IMR-90 (cell line): Measurements from ENCODE around the gene FAHD2A. TPM values are rescaled to one million over a fixed set of nuclear protein-coding genes. Genes with fewer than 3 reads are reported as not detected.

Experiments used
- ATAC-seq: fragments of 200-7000 bp; cut with Tn5 transposase; 2 replicates; pipeline ENCODE4 v1.9.1; 2020; ENCODE audit warnings: low read depth, mild to moderate bottlenecking, moderate library complexity
- BruUV-seq: library from RNA; stranded (reverse); fragments of 400-500 nt; replicated peaks from 2 replicates; lab custom pipeline; 2021; lab: Mats Ljungman, UMichigan
- CTCF ChIA-PET: fragments of 300-600 bp; formaldehyde crosslinking; extraction: SDS; loops from one replicate; lab custom pipeline; 2021; ENCODE audit warnings: antibody characterized with exemption; lab: Yijun Ruan, JAX
- POLR2A ChIA-PET: fragments of 300-600 bp; sonication (Branson Sonifier 250); formaldehyde crosslinking; loops from one replicate; lab custom pipeline; 2022; ENCODE audit warnings: antibody characterized with exemption; ENCODE audit not compliant: unreplicated experiment; lab: Charles Lee
- DNase-seq: peaks from one replicate; pipeline ENCODE4 v3.0.0; 2013
- H2AFZ ChIP-seq: replicated peaks from 2 replicates; pipeline ENCODE3; 2013; ENCODE audit warnings: low read length, mild to moderate bottlenecking; ENCODE audit not compliant: poor library complexity
- H2AK5ac ChIP-seq: 2 replicates; pipeline ENCODE4 v1.6.1; 2013; ENCODE audit warnings: low read depth, low read length, inconsistent platforms
- H2AK9ac ChIP-seq: replicated peaks from 2 replicates; pipeline ENCODE3; 2013; ENCODE audit warnings: mild to moderate bottlenecking, low read depth, low read length, moderate library complexity; ENCODE audit not compliant: poor library complexity
- H2BK120ac ChIP-seq: 2 replicates; pipeline ENCODE4 v1.6.1; 2013; ENCODE audit warnings: low read depth, low read length, inconsistent platforms
- H2BK15ac ChIP-seq: 3 replicates; pipeline ENCODE4 v1.6.1; 2013; ENCODE audit warnings: low read depth, low read length, inconsistent platforms
- H2BK20ac ChIP-seq: 2 replicates; pipeline ENCODE4 v1.6.1; 2013; ENCODE audit warnings: low read depth, mild to moderate bottlenecking, inconsistent platforms, low read length, moderate library complexity
- H2BK5ac ChIP-seq: 2 replicates; pipeline ENCODE4 v1.6.1; 2013; ENCODE audit warnings: mild to moderate bottlenecking, low read depth, low read length, inconsistent platforms; ENCODE audit not compliant: poor library complexity, severe bottlenecking
- H3K14ac ChIP-seq: replicated peaks from 2 replicates; pipeline ENCODE4 v1.6.1; 2013; ENCODE audit warnings: low read depth, low read length, inconsistent platforms
- H3K18ac ChIP-seq: 2 replicates; pipeline ENCODE4 v1.6.1; 2013; ENCODE audit warnings: low read depth, low read length, control low read depth
- H3K23ac ChIP-seq: 2 replicates; pipeline ENCODE4 v1.6.1; 2013; ENCODE audit warnings: low read depth, low read length, inconsistent platforms
- H3K27ac ChIP-seq: 2 replicates; pipeline ENCODE4 v1.5.1; 2013; ENCODE audit warnings: mild to moderate bottlenecking, control low read depth, low read length; ENCODE audit not compliant: insufficient read depth
- H3K27me3 ChIP-seq: 2 replicates; pipeline ENCODE4 v1.6.1; 2013; ENCODE audit warnings: low read length; ENCODE audit not compliant: control insufficient read depth, insufficient read depth
- H3K36me3 ChIP-seq: 2 replicates; pipeline ENCODE4 v1.6.1; 2013; ENCODE audit warnings: low read length, mixed read lengths; ENCODE audit not compliant: control insufficient read depth, insufficient read depth
- H3K4ac ChIP-seq: 2 replicates; pipeline ENCODE4 v1.6.1; 2013; ENCODE audit warnings: low read depth, low read length, inconsistent platforms
- H3K4me1 ChIP-seq: 2 replicates; pipeline ENCODE4 v1.6.1; 2013; ENCODE audit warnings: low read length, mixed read lengths; ENCODE audit not compliant: control insufficient read depth, insufficient read depth
- H3K4me2 ChIP-seq: 2 replicates; pipeline ENCODE4 v1.6.1; 2013; ENCODE audit warnings: low read depth, mild to moderate bottlenecking, control low read depth, low read length, moderate library complexity
- H3K4me3 ChIP-seq: 2 replicates; pipeline ENCODE4 v1.5.1; 2013; ENCODE audit warnings: low read depth, mild to moderate bottlenecking, control low read depth, low read length, moderate library complexity; ENCODE audit not compliant: insufficient read depth
- H3K56ac ChIP-seq: 2 replicates; pipeline ENCODE4 v1.6.1; 2013; ENCODE audit warnings: low read length, inconsistent platforms; ENCODE audit not compliant: insufficient read depth; ENCODE audit errors: extremely low read depth
- H3K79me1 ChIP-seq, 2 experiments: 2 replicates each; pipeline ENCODE4 v1.6.1; 2013; ENCODE audit warnings: low read length in 2 of 2, inconsistent platforms in 1 of 2, low read depth in 1 of 2
- H3K9ac ChIP-seq: 2 replicates; pipeline ENCODE4 v1.6.1; 2013; ENCODE audit warnings: low read depth, low read length, control low read depth
- H3K9me1 ChIP-seq: 2 replicates; pipeline ENCODE4 v1.6.1; 2013; ENCODE audit warnings: low read length, inconsistent platforms; ENCODE audit not compliant: insufficient read depth
- H3K9me3 ChIP-seq: 2 replicates; pipeline ENCODE4 v1.6.1; 2013; ENCODE audit warnings: low read length; ENCODE audit not compliant: control insufficient read depth, insufficient read depth
- H4K20me1 ChIP-seq: 2 replicates; pipeline ENCODE4 v1.6.1; 2013; ENCODE audit warnings: low read length, inconsistent platforms; ENCODE audit not compliant: insufficient read depth
- H4K5ac ChIP-seq: 2 replicates; pipeline ENCODE4 v1.6.1; 2013; ENCODE audit warnings: mild to moderate bottlenecking, low read depth, low read length, control low read depth
- H4K8ac ChIP-seq, 2 experiments: 2 replicates each; pipeline ENCODE4 v1.6.1; 2013; ENCODE audit warnings: low read depth in 2 of 2, low read length in 2 of 2, control low read depth in 1 of 2, inconsistent platforms in 1 of 2
- H4K91ac ChIP-seq: 2 replicates; pipeline ENCODE4 v1.6.1; 2013; ENCODE audit warnings: low read depth, low read length, inconsistent platforms; ENCODE audit not compliant: insufficient read depth
- BHLHE40 ChIP-seq: fragments of 150-350 bp; IDR thresholded peaks from 2 replicates; pipeline ENCODE4 v1.6.1; 2016; ENCODE audit warnings: mild to moderate bottlenecking, low read depth, low read length
- CEBPB ChIP-seq: IDR thresholded peaks from 2 replicates; pipeline ENCODE4 v1.6.1; 2012; ENCODE audit warnings: low read depth, low read length, improper control_type of control experiment
- CHD1 ChIP-seq: IDR thresholded peaks from 2 replicates; pipeline ENCODE4 v1.6.1; 2012; ENCODE audit warnings: low read depth, low read length, improper control_type of control experiment
- FOS ChIP-seq: fragments of 150-350 bp; IDR thresholded peaks from 2 replicates; pipeline ENCODE4 v1.6.1; 2016; ENCODE audit warnings: low read depth, low read length
- MAFK ChIP-seq: IDR thresholded peaks from 2 replicates; pipeline ENCODE4 v1.6.1; 2012; ENCODE audit warnings: low read depth, low read length, improper control_type of control experiment
- MAZ ChIP-seq: IDR thresholded peaks from 2 replicates; pipeline ENCODE4 v1.6.1; 2012; ENCODE audit warnings: low read depth, mild to moderate bottlenecking, low read length, improper control_type of control experiment, moderate library complexity, borderline replicate concordance
- MXI1 ChIP-seq: IDR thresholded peaks from 2 replicates; pipeline ENCODE4 v1.6.1; 2012; ENCODE audit warnings: low read depth, mild to moderate bottlenecking, low read length, moderate library complexity, borderline replicate concordance
- NFE2L2 ChIP-seq: fragments of 150-350 bp; IDR thresholded peaks from 2 replicates; pipeline ENCODE4 v1.6.1; 2016; ENCODE audit warnings: low read depth, mild to moderate bottlenecking, low read length
- POLR2A ChIP-seq: IDR thresholded peaks from 2 replicates; pipeline ENCODE4 v1.6.1; 2012; ENCODE audit warnings: mild to moderate bottlenecking, low read depth, low read length
- RAD21 ChIP-seq: IDR thresholded peaks from 2 replicates; pipeline ENCODE4 v1.6.1; 2012; ENCODE audit warnings: low read length, improper control_type of control experiment
- RCOR1 ChIP-seq: IDR thresholded peaks from 2 replicates; pipeline ENCODE4 v1.6.1; 2012; ENCODE audit warnings: mild to moderate bottlenecking, low read length, improper control_type of control experiment; ENCODE audit not compliant: insufficient replicate concordance
- RFX5 ChIP-seq: IDR thresholded peaks from 2 replicates; pipeline ENCODE4 v1.8.0; 2012; ENCODE audit warnings: low read depth, mild to moderate bottlenecking, low read length, moderate library complexity
- SMC3 ChIP-seq: fragments of 150-350 bp; IDR thresholded peaks from 2 replicates; pipeline ENCODE4 v1.6.1; 2016; ENCODE audit warnings: low read depth, mild to moderate bottlenecking, antibody characterized with exemption, low read length, moderate library complexity
- whole genome bisulfite sequencing, 2 experiments: methylation state at CpG; one replicate each; pipeline versions ENCODE4 v1.1.5 to v1.1.7; 2013; ENCODE audit warnings: missing lambda C conversion rate in 2 of 2; ENCODE audit not compliant: insufficient read length in 1 of 2; ENCODE audit errors: extremely low coverage in 2 of 2; 5-methylcytosine and 5-hydroxymethylcytosine counted together
- dilution Hi-C: fragments of 300-500 bp; cut with HindIII; formaldehyde crosslinking; loops from one replicate; pipeline ENCODE4 v1.14.3; 2018; ENCODE audit warnings: low sequenced_read_pairs; ENCODE audit not compliant: unreplicated experiment
- in situ Hi-C: fragments of 300-500 bp; cut with MboI; formaldehyde crosslinking; loops from 3 replicates; pipeline ENCODE4 v1.14.3; 2019; ENCODE audit warnings: low sequenced_read_pairs, inconsistent platforms, mixed read lengths
- intact Hi-C: fragments of 100-400 bp; cut with micrococcal nuclease; formaldehyde crosslinking; loops from 2 replicates; pipeline ENCODE4 v1.10.0; 2022
- polyA plus RNA-seq, 3 experiments: library from polyadenylated mRNA; depleted of rRNA; stranded (reverse); fragments of >200 nt; gene quantifications; 2 replicates each; pipeline ENCODE4 v1.2.3, GENCODE V29; 2012; ENCODE audit warnings: low replicate concordance in 1 of 3
- total RNA-seq: library from RNA; depleted of rRNA; stranded (reverse); fragments of >200 nt; gene quantifications from 2 replicates; pipeline ENCODE4 v1.2.3, GENCODE V29; 2012
- TF ChIP-seq, protein P1 (sequence below): fragments of 150-350 bp; IDR thresholded peaks from 2 replicates; pipeline ENCODE4 v1.6.1; 2016; ENCODE audit warnings: low read depth, mild to moderate bottlenecking, low read length, moderate library complexity, borderline replicate concordance
- TF ChIP-seq, protein P2 (sequence below): fragments of 150-350 bp; IDR thresholded peaks from 2 replicates; pipeline ENCODE4 v1.6.1; 2017; ENCODE audit warnings: mild to moderate bottlenecking, antibody characterized with exemption, low read length, low read depth
- TF ChIP-seq, protein P3 (sequence below): conservative IDR thresholded peaks from 2 replicates; pipeline ENCODE4 v1.5.1; 2012; ENCODE audit warnings: mild to moderate bottlenecking, low read depth, low read length, improper control_type of control experiment

FAHD2A gene
- total and polyA plus RNA-seq, 2 of the 4 experiments (the other 2 are of a cell fraction) = 35.1 to 36.2 TPM

DNA sequence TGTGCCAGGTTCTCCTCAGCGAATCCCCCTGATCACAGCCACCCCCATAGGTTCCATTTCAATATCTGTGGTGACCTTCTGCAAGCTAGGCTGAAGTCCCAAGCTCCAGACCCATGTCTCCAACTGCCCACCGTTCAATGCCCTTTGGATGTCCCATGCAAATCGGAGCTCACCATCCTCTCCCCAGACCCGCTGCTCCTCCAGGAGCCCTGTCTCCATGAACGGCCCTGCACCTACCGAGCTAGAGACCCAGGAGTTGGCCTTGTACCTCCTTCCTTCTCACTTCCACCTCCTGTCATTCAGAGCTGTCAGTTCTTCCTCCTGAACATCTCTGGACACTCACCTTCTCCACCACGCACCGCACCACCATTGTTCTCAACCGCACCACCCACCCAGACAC is 1.0 kb upstream of the FAHD2A start:
- ChIA-PET POLR2A (no interaction called here), CTCF (interaction anchor here (1.6 to 2.3 kb wide), 2 partner anchors 12 to 169 kb away, joined by 3 to 7 read pairs; no protein-coding TSS in a partner anchor)
- Histone ChIP-seq H3K23ac (peak overlapping the region; percentile 48; the same call in 1 of the 2 replicates), H2AFZ (peak overlapping the region; percentile 97), H4K5ac (peak overlapping the region; percentile 33; the same call in 1 of the 2 replicates), H2BK15ac (no peak overlapping the region), H3K79me1 (peaks cover 16 to 26% of the 10 kb centered on the region in 2 experiments), H4K8ac (peak overlapping the region in 1 of 2 experiments; percentile 79; a peak in 1 of 4 replicates), H3K4me1 (peaks cover 4% of the 10 kb centered on the region), H2AK9ac (no peak overlapping the region), H2AK5ac (no peak overlapping the region), H3K9me3 (no peaks in the 10 kb centered on the region), H3K56ac (no peak overlapping the region), H3K4me3 (peak overlapping the region; percentile 84; the same call in 1 of the 2 replicates), H4K91ac (no peak overlapping the region), H3K36me3 (no peaks in the 10 kb centered on the region), H3K9ac (peak overlapping the region; percentile 73; the same call in 1 of the 2 replicates), H4K20me1 (no peaks in the 10 kb centered on the region), H3K27me3 (no peaks in the 10 kb centered on the region), H2BK20ac (no peak overlapping the region), H3K18ac (no peak overlapping the region), H2BK5ac (no peak overlapping the region), H3K4ac (no peak overlapping the region), H3K14ac (no peak overlapping the region), H3K27ac (no peak overlapping the region), H3K9me1 (peaks cover 5% of the 10 kb centered on the region; the same call in 1 of the 2 replicates), H3K4me2 (peak overlapping the region; percentile 88), H2BK120ac (no peak overlapping the region)
- no peak for DNase-seq
- no peak for ATAC-seq
- intact Hi-C loops = no loop called here
- dilution Hi-C loops = no loop called here
- in situ Hi-C loops = no loop called here
- 80% methylated on average over 2 of the region's 9 CpGs; no CpG with 5 or more reads in 1 of the 2 experiments for WGBS, 2 experiments
- BruUV-seq = no TSS peak
- TF ChIP-seq NFE2L2 (no peak), MXI1 (no peak), FOS (no peak), SMC3 (no peak), RFX5 (no peak), CEBPB (no peak), CHD1 (no peak), MAFK (no peak), MAZ (no peak), BHLHE40 (no peak), RCOR1 (no peak), RAD21 (no peak), POLR2A (no peak)
- TF ChIP-seq, protein P1, sequence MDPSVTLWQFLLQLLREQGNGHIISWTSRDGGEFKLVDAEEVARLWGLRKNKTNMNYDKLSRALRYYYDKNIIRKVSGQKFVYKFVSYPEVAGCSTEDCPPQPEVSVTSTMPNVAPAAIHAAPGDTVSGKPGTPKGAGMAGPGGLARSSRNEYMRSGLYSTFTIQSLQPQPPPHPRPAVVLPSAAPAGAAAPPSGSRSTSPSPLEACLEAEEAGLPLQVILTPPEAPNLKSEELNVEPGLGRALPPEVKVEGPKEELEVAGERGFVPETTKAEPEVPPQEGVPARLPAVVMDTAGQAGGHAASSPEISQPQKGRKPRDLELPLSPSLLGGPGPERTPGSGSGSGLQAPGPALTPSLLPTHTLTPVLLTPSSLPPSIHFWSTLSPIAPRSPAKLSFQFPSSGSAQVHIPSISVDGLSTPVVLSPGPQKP = no peak
- TF ChIP-seq, protein P2, sequence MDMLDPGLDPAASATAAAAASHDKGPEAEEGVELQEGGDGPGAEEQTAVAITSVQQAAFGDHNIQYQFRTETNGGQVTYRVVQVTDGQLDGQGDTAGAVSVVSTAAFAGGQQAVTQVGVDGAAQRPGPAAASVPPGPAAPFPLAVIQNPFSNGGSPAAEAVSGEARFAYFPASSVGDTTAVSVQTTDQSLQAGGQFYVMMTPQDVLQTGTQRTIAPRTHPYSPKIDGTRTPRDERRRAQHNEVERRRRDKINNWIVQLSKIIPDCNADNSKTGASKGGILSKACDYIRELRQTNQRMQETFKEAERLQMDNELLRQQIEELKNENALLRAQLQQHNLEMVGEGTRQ = no peak
- TF ChIP-seq, protein P3, sequence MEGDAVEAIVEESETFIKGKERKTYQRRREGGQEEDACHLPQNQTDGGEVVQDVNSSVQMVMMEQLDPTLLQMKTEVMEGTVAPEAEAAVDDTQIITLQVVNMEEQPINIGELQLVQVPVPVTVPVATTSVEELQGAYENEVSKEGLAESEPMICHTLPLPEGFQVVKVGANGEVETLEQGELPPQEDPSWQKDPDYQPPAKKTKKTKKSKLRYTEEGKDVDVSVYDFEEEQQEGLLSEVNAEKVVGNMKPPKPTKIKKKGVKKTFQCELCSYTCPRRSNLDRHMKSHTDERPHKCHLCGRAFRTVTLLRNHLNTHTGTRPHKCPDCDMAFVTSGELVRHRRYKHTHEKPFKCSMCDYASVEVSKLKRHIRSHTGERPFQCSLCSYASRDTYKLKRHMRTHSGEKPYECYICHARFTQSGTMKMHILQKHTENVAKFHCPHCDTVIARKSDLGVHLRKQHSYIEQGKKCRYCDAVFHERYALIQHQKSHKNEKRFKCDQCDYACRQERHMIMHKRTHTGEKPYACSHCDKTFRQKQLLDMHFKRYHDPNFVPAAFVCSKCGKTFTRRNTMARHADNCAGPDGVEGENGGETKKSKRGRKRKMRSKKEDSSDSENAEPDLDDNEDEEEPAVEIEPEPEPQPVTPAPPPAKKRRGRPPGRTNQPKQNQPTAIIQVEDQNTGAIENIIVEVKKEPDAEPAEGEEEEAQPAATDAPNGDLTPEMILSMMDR = no peak
